ENCODE measurements around the gene TOGARAM2.
A peak's percentile ranks its signal among the peaks of the same experiment; 100 is the strongest.

TOGARAM2 gene

GRCh38 chr2:29000481-29000880 lies 19.4 kb downstream of the TOGARAM2 start:
- DNase-seq: peak; percentile 65

- no peak for DNase-seq
These were observed 19.9 kb downstream of the TOGARAM2 start for GRCh38 chr2:29000956-29001355.

- peak; percentile 51 for DNase-seq
These were observed 20.7 kb downstream of the TOGARAM2 start for GRCh38 chr2:29001806-29002205.

GRCh38 chr2:29004755-29005154 lies 23.7 kb downstream of the TOGARAM2 start:
- DNase-seq: no peak

GRCh38 chr2:29005331-29005730 lies 24.2 kb downstream of the TOGARAM2 start:
- DNase-seq: no peak

- no peak for DNase-seq
These were observed 25.2 kb downstream of the TOGARAM2 start for GRCh38 chr2:29006092-29006979.

- DNase-seq: no peak
These were observed 25.8 kb downstream of the TOGARAM2 start for GRCh38 chr2:29006980-29007301.

GRCh38 chr2:29009270-29009669 lies 28.2 kb downstream of the TOGARAM2 start:
- DNase-seq: no peak

GRCh38 chr2:29009711-29010677 lies 28.9 kb downstream of the TOGARAM2 start:
- peak; percentile 23 for DNase-seq

- DNase-seq: peak; percentile 66
These were observed 29.8 kb downstream of the TOGARAM2 start for GRCh38 chr2:29010946-29011345.

GRCh38 chr2:29011418-29012060 lies 30.4 kb downstream of the TOGARAM2 start:
- DNase-seq: peak; percentile 88

GRCh38 chr2:29012211-29012681 lies 31.1 kb downstream of the TOGARAM2 start:
- DNase-seq: peak; percentile 65

GRCh38 chr2:29013057-29013780 lies 32.1 kb downstream of the TOGARAM2 start:
- DNase-seq: no peak

- DNase-seq: no peak
These were observed 33.2 kb downstream of the TOGARAM2 start for GRCh38 chr2:29014331-29014730.

GRCh38 chr2:29014811-29015421 lies 33.8 kb downstream of the TOGARAM2 start:
- DNase-seq: peak; percentile 77

GRCh38 chr2:29015701-29016470 lies 34.8 kb downstream of the TOGARAM2 start:
- no peak for DNase-seq

GRCh38 chr2:29016504-29016903 lies 35.4 kb downstream of the TOGARAM2 start:
- peak; percentile 17 for DNase-seq

GRCh38 chr2:29017716-29018435 lies 36.8 kb downstream of the TOGARAM2 start:
- no peak for DNase-seq

- no peak for DNase-seq
These were observed 40.8 kb downstream of the TOGARAM2 start for GRCh38 chr2:29021886-29022285.

GRCh38 chr2:29022679-29023078 lies 41.6 kb downstream of the TOGARAM2 start:
- DNase-seq: no peak
